Measurements from ENCODE around the gene PCNX4. TPM values are rescaled to one million over a fixed set of nuclear protein-coding genes. Genes with fewer than 3 reads are reported as not detected.

PCNX4 gene
- total RNA-seq, 4 donors from 2014 or later, result 42.2 to 60.2 (median 51.9) TPM

DNA sequence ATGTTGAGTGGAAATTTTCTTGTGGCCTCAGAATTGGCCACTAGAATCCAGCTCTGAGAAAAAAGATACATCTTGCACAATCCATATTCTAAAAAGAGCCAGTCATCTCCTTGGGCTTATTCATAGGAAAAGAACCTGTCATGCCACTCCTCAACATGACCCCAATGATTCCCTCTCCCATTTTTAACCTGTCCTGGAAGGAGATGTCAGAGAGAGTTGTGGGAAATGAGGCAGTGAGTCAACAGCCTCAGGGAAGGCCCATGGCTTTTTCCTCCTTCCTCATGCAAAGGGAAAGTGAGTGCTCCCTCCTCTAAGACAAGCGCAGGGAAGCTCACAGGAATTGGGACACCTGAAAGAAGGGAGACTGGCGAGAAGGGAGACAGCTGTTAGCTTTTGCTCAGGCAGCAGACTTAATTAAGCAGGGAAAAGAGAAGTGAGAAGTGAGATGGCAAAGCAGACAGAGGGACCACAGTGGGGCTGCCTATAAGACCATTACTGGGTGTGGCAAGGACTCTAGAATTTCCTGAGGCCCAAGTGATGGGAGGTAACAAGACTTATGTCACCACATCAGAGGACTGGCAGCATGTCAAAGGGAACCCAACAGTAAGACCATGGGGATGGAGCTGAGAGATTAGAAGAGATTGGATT, 83.7 kb downstream of the PCNX4 start:
- Histone ChIP-seq H3K4me1 (no peaks in the 10 kb centered on the region), H3K27ac (no peak overlapping the region), H3K4me3 (no peak overlapping the region), H3K9me3 (no peaks in the 10 kb centered on the region), H3K27me3 (no peaks in the 10 kb centered on the region), H3K36me3 (no peaks in the 10 kb centered on the region)
- TF ChIP-seq POLR2A (IDR thresholded peaks at IDR 0.05), result no peak
- TF ChIP-seq, protein P1, sequence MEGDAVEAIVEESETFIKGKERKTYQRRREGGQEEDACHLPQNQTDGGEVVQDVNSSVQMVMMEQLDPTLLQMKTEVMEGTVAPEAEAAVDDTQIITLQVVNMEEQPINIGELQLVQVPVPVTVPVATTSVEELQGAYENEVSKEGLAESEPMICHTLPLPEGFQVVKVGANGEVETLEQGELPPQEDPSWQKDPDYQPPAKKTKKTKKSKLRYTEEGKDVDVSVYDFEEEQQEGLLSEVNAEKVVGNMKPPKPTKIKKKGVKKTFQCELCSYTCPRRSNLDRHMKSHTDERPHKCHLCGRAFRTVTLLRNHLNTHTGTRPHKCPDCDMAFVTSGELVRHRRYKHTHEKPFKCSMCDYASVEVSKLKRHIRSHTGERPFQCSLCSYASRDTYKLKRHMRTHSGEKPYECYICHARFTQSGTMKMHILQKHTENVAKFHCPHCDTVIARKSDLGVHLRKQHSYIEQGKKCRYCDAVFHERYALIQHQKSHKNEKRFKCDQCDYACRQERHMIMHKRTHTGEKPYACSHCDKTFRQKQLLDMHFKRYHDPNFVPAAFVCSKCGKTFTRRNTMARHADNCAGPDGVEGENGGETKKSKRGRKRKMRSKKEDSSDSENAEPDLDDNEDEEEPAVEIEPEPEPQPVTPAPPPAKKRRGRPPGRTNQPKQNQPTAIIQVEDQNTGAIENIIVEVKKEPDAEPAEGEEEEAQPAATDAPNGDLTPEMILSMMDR (IDR thresholded peaks at IDR 0.05), result no peak
- no peak for DNase-seq

DNA sequence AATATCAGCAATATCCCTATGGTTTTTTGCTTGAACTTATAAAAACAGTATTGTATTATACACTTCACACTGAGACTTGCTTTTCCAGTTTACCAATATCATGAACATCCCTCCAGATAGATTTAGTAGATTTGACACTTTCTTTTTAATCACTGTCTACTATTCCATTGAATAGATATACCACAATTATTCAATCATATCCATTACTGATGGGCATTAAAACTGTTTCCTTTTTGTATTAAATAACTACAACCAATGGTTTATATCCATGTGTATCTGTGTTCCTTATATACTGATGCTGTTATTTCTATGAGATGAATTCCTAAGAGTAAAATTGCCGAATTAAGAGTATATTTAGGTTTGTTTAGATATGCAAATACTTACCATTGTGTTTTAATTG, 86.4 kb downstream of the PCNX4 start:
- no peak for TF ChIP-seq POLR2A (IDR thresholded peaks at IDR 0.05)
- TF ChIP-seq, protein P1 (IDR thresholded peaks at IDR 0.05), result no peak
- no peak overlapping the region for H3K4me3 ChIP-seq
- H3K27me3 ChIP-seq, result no peaks in the 10 kb centered on the region
- no peak overlapping the region for H3K27ac ChIP-seq
- DNase-seq, result no peak
- no peaks in the 10 kb centered on the region for H3K36me3 ChIP-seq
- H3K9me3 ChIP-seq, result no peaks in the 10 kb centered on the region
- no peaks in the 10 kb centered on the region for H3K4me1 ChIP-seq

DNA sequence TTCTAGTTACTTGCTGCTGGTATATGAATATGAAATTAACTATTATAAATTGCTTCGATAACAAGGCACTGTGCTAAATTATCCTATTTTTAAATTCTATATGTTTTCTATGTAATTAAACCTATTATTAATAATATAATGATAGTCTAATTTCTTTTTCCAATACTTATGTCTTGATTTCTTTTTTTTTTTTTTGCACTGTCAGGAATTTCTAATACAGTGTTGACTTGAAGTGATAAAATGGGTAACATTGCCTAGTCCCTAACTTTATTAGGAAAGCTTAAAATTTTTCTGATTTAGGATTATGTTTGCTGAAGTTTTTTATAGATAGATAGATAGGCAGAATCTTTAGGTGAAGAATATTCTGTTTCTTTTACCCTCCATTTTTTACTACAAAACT, 87.1 kb downstream of the PCNX4 start:
- H3K4me1 ChIP-seq, result no peaks in the 10 kb centered on the region
- no peak overlapping the region for H3K27ac ChIP-seq
- H3K9me3 ChIP-seq, result no peaks in the 10 kb centered on the region
- no peak for DNase-seq
- no peak for TF ChIP-seq POLR2A (IDR thresholded peaks at IDR 0.05)
- TF ChIP-seq, protein P1 (IDR thresholded peaks at IDR 0.05), result no peak
- no peaks in the 10 kb centered on the region for H3K36me3 ChIP-seq
- H3K4me3 ChIP-seq, result no peak overlapping the region
- H3K27me3 ChIP-seq, result no peaks in the 10 kb centered on the region

DNA sequence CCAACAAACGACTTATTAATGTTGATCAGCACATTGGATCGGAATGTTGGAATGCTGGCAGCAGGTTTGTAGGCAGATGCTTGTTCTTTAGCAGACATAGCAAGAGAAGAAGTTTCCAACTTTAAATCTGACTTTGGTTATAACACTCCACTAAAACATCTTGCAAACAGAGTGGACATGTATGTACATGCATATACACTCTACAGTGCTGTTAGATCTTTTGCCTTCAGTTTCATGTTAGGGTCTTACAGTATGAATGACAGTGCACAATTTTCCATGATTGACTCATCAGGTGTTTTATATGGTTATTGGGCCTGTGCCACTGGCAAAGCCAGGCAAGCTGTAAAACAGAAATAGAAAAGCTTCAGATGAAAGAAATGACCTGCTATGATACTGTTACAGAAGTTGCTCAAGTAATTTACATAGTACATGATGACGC, 87.7 kb downstream of the PCNX4 start:
- H3K9me3 ChIP-seq, result no peaks in the 10 kb centered on the region
- H3K4me3 ChIP-seq, result no peak overlapping the region
- no peaks in the 10 kb centered on the region for H3K4me1 ChIP-seq
- H3K36me3 ChIP-seq, result no peaks in the 10 kb centered on the region
- H3K27me3 ChIP-seq, result no peaks in the 10 kb centered on the region
- TF ChIP-seq POLR2A (IDR thresholded peaks at IDR 0.05), result no peak
- TF ChIP-seq, protein P1 (IDR thresholded peaks at IDR 0.05), result no peak
- no peak overlapping the region for H3K27ac ChIP-seq
- no peak for DNase-seq

DNA sequence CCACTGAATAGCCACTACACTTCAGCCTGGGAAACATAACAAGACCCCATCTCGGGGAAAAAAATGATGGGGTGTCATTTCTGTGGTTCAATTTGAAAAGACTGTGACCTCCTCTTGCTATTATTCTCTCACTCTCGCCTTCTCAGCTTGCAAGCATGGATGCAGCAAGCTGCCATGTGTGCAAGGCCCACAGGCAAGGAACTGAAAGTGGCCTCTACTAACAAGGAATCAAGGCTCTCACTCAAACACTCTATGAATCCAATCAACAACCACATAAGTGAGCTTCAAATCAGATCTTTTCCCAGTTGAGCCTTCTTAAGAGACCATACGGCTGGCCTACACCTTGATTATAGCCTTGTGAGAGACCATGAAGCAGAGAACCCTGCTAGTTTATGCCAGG, 91.4 kb downstream of the PCNX4 start:
- no peak overlapping the region for H3K27ac ChIP-seq
- H3K4me1 ChIP-seq, result no peaks in the 10 kb centered on the region
- no peaks in the 10 kb centered on the region for H3K9me3 ChIP-seq
- DNase-seq, result no peak
- H3K4me3 ChIP-seq, result no peak overlapping the region
- no peaks in the 10 kb centered on the region for H3K27me3 ChIP-seq
- no peak for TF ChIP-seq POLR2A (IDR thresholded peaks at IDR 0.05)
- TF ChIP-seq, protein P1 (IDR thresholded peaks at IDR 0.05), result no peak
- H3K36me3 ChIP-seq, result no peaks in the 10 kb centered on the region
